ENCODE data around the gene RTBDN.

RTBDN gene

DNA sequence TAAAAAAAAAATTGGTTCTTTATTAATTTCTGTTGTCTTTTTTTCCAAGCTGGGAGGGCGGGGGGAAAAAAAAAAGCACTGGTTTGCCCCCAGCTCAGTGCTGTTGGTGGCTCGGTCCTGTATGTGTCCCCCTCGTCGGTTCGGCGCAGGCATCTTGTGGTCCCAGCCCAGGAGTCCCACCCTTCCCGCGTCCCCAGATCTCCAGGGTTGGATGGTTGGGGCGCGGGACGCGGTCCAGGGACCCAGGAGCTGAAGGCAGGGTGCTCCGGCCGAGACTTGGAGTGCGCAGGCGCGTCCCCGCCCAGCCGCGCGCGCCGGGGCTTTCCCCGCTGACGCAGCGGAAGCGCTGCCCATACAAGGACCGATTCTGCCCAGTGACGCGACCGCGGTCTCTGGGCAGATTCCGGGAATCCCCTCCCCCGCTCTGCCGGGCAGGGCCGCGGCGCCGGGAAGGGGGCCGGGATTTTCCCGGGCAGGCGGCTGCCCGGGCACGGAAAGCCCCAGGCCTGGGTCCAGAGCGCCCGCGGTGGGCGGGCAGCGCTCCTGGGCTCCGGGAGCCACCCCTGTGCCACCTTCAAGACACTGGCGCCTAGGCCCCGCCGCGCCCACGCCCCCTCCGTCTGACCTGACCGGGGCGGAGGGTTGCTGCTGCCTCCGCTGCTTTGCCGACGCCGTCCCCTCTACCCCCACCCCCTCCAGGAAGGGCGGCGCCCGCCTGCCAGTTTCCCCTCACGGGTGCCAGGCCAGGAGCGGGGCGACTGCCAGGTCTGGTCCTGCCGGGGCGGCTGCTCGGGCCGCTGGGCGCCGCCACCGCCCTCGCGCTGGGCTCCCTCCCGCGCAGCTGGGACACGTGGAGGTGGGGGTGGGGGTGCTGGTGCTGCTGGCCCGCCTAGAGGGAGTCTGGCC, 40.8 kb downstream of the RTBDN start:
- in situ Hi-C loops (cut with HindIII; ENCODE audit: low sequenced_read_pairs): no loop called here

DNA sequence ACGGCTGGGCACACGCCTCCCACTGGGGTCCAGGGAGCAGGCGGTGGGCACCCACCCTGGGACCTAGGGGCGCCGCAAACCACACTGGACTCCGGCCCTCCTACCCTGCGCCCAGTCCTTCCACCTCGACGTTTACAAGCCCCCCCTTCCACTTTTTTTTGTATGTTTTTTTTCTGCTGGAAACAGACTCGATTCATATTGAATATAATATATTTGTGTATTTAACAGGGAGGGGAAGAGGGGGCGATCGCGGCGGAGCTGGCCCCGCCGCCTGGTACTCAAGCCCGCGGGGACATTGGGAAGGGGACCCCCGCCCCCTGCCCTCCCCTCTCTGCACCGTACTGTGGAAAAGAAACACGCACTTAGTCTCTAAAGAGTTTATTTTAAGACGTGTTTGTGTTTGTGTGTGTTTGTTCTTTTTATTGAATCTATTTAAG, 41.5 kb downstream of the RTBDN start:
- in situ Hi-C loops (cut with HindIII; ENCODE audit: low sequenced_read_pairs): no loop called here

DNA sequence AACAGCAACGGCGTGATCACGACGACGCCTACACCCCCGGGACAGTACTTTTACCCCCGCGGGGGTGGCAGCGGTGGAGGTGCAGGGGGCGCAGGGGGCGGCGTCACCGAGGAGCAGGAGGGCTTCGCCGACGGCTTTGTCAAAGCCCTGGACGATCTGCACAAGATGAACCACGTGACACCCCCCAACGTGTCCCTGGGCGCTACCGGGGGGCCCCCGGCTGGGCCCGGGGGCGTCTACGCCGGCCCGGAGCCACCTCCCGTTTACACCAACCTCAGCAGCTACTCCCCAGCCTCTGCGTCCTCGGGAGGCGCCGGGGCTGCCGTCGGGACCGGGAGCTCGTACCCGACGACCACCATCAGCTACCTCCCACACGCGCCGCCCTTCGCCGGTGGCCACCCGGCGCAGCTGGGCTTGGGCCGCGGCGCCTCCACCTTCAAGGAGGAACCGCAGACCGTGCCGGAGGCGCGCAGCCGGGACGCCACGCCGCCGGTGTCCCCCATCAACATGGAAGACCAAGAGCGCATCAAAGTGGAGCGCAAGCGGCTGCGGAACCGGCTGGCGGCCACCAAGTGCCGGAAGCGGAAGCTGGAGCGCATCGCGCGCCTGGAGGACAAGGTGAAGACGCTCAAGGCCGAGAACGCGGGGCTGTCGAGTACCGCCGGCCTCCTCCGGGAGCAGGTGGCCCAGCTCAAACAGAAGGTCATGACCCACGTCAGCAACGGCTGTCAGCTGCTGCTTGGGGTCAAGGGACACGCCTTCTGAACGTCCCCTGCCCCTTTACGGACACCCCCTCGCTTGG, 42.1 kb downstream of the RTBDN start:
- in situ Hi-C loops (cut with HindIII; ENCODE audit: low sequenced_read_pairs): no loop called here

GRCh38 chr19:12791345-12792050, 42.9 kb downstream of the RTBDN start, which contains the start of gene JUNB:
Gene JUNB, plus strand, starts transcription at chr19:12791486. Its CDS starts 286 bp downstream, at chr19:12791772.
- in situ Hi-C loops (cut with HindIII; ENCODE audit: low sequenced_read_pairs): no loop called here

- in situ Hi-C loops (cut with HindIII; ENCODE audit: low sequenced_read_pairs): no loop called here
Measured at GRCh38 chr19:12790628-12791344, 43.6 kb downstream of the RTBDN start.

- in situ Hi-C loops (cut with HindIII; ENCODE audit: low sequenced_read_pairs): no loop called here
Measured at GRCh38 chr19:12789904-12790619, 44.3 kb downstream of the RTBDN start.

- in situ Hi-C loops (cut with HindIII; ENCODE audit: low sequenced_read_pairs): no loop called here
Measured at GRCh38 chr19:12789098-12789903, 45.1 kb downstream of the RTBDN start.

DNA sequence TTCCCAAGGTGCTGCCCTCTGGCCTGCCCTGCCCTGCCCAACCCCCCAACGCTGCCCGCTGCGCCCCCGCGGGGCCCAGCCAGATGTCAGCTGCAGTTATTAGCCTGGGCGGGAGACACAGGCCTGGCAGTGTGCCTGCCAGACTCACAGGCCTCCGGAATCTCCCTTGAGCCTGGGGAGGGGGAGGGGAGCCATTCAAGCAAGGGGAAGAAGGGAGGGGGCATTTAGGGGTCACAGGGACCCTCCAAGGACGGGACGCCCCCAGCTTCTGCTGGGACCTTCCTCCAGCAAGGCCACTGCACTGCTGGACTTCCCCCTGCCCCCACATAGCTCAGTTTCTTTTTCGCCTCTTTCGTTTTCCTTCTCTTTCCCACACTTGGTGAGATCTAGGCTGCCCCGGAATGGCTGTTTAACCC, 45.7 kb downstream of the RTBDN start:
- in situ Hi-C loops (cut with HindIII; ENCODE audit: low sequenced_read_pairs): no loop called here

DNA sequence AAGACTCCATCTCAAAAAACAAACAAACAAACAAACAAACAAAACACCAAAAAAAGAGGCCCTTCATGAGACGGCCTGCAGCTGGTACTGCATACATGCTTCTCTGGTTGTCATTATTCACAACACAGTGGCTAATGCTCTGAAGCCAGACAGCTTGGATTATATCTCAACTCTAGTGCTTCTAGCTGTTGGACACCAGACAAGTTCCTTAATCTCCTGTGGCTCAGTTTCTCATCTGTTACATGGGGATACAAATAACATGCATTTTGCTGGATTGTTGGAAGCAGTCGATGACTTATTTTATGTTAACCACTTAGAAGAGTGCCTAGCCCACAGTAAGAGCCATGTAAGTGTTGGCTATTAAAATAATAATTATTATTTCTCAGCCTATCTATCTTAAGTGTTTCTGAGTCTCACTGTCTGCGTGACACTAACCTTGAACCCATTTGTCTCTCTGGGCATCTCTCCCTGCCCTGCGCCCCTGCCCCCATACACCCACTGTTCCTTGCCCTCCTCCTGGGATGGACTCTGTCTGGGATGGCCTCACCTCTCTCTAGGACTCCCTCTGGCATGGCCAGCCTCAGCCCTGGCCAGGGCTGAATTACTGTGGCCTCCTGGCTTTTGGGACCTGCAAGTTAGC, 46.2 kb downstream of the RTBDN start:
- in situ Hi-C loops (cut with HindIII; ENCODE audit: low sequenced_read_pairs): no loop called here

DNA sequence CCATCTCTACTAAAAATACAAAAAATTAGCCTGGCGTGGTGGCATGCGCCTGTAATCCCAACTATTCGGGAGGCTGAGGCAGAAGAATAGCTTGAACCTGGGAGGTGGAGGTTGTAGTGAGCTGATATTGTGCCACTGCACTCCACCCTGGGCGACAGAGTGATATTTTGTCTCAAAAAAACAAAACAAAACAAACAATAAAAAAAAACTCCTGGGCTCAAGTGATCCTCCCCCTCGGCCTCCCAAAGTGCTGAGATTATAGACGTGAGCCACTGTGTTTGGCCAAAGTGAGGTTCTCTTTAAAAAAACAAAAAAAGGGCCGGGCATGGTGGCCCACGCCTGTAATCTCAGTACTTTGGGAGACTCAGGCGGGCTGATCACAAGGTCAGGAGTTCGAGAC, 46.9 kb downstream of the RTBDN start:
- in situ Hi-C loops (cut with HindIII; ENCODE audit: low sequenced_read_pairs): no loop called here

DNA sequence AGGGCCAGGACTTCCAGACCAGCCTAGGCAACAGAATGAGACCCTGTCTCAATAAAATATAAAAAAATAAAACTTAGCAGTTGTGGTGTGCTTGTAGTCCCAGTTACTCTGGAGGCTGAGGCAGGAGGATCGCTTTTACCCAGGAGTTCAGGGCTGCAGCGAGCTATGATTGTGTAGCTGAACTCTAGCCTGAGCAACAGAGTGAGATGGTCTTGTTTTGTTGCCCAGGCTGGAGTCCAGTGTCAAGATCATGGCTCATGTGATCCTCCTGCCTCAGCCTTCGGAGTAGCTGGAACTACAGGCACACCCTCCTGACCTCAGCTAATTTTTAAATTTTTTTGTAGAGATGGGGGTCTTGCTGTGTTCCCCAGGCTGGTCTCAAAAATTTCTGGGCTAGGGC, 47.4 kb downstream of the RTBDN start:
- in situ Hi-C loops (cut with HindIII; ENCODE audit: low sequenced_read_pairs): no loop called here

GRCh38 chr19:12786141-12786870, 48.1 kb downstream of the RTBDN start:
- in situ Hi-C loops (cut with HindIII; ENCODE audit: low sequenced_read_pairs): no loop called here

DNA sequence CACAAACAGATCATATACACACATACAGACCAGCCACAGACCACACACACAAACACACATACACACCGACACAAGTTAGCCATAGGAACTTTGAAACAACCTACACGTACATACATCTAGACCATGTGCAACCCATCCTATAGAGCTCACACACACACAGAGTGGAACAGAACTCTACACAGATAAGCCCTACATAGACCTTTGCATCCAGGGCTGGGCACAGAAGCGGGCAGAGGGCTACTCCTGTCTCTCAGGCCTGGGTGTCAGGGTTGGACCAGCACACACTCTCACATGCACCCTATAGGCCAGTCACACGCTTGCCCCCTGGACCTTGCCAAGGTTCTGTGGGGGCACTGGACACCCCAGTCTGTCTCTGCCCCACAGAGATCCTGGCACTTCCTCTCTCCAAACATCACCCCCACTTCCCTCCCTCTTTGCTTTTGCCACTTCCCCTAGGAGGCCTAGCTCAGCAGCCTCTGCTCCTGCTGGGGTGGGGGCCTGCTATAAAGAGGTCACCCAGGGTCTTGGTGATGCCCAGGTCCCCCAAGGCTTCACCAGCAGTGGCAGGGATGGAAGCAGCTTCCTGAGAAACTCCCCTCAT, 48.8 kb downstream of the RTBDN start:
- in situ Hi-C loops (cut with HindIII; ENCODE audit: low sequenced_read_pairs): no loop called here

DNA sequence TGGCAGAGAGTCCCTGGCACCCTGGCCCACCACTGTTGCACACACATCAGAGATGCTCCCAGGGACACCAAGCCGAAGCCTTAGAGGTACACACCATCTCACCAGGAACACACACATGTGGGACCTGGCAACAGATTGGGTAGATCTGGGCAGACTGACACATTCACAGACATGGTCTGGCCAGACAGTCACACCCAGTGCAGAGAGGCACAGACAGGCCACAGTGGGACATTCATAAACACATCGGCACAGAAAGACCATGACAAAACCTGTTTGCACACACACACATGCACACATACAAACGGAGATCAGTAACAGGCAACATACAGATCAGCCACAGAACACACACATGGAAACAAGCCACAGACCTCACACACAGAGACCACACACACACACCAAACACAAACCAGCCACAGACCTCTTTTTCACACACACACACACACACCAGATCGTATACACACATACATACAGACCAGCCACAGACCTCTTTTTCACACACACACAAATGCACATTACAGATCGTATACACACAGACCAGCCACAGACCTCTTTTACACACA, 49.4 kb downstream of the RTBDN start:
- in situ Hi-C loops (cut with HindIII; ENCODE audit: low sequenced_read_pairs): no loop called here

- in situ Hi-C loops (cut with HindIII; ENCODE audit: low sequenced_read_pairs): no loop called here
Measured at GRCh38 chr19:12784394-12784870, 49.9 kb downstream of the RTBDN start.

- in situ Hi-C loops (cut with HindIII; ENCODE audit: low sequenced_read_pairs): no loop called here
Measured at GRCh38 chr19:12783849-12784393, 50.5 kb downstream of the RTBDN start.

Measured in DLD1 (cell line).